ENCODE measurements around the gene MAF.

MAF gene

DNA sequence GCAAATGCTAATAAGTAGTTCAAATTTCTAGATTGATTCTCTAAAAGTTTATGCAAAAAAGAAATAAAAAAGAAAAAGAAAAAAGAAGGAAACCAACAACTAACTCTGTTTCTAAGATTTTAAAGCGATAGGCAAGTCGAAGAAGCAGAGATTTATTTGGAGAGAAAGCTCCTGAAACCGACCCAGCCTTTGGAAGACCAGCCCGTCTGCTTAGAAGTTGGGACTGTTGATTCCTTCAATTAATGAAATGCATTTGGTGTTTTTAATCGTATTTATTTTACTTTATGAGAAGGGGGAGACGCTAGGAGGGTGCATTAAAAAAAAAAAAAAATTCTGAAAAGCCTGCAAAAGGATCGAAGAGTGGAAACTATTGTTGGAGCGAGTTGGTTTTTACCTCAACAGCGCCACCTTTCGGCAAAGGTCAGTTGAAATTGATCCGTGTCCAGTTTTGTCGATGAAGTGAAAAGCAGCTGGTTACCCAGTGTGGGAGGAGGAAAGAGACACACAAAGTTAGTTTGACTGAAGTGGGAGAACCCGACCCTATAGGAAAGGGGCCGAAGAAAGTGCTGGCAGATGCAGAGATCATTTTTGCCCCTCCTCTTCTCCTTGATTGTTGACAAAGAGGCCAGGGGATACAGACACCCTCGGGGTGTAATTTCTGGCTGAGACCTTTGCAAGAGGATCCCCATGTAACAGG, 1.5 kb upstream of the MAF start:
- TF ChIP-seq GATA3 (IDR thresholded peaks at IDR 0.05; ENCODE audit: low read depth, low read length) (no peak), GATA2 (IDR thresholded peaks at IDR 0.05; ENCODE audit: low read depth, low read length) (no peak)

DNA sequence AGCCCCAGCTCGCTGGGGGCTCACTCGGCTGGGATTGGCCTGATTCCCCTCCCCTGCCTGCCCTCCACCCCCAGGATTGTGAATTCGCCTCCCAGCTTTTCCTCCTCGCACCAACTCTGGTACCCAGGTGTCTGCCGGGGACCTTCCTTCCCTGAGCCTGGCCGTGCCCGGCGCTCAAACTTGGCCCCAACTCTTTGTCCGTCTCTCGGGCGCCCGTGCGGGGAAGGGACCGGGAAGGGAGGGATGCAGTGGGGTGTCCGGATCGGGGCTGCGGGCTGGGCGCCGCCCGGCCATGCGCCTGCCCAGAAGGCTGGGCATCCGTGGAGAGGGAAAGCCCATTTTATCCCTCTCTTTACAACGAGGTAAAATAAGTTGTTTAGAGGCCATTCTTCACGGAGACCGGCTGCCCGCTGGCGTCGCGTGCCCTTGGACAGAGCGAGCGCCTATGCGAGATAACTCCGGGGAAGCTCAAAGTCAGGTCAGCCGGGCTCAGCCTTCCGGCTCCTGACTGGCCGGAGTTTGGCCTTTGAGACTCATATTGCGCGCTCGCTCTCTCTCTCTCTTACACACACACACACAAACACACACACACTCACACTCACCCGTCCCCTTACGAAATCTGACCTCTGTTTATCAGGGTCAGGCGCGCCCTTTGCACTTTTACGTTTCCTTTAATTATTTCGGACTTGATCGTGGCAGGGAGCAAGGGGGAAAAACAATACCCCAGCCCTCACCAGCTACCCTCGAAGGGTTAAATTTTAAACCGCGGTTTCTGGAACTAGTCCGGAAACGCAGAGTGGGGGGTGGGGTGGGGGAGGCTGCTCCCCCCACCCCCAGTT, 774 bp upstream of the MAF start:
- no peak for TF ChIP-seq GATA3 (IDR thresholded peaks at IDR 0.05; ENCODE audit: low read depth, low read length)
- TF ChIP-seq GATA2 (IDR thresholded peaks at IDR 0.05; ENCODE audit: low read depth, low read length) = no peak

DNA sequence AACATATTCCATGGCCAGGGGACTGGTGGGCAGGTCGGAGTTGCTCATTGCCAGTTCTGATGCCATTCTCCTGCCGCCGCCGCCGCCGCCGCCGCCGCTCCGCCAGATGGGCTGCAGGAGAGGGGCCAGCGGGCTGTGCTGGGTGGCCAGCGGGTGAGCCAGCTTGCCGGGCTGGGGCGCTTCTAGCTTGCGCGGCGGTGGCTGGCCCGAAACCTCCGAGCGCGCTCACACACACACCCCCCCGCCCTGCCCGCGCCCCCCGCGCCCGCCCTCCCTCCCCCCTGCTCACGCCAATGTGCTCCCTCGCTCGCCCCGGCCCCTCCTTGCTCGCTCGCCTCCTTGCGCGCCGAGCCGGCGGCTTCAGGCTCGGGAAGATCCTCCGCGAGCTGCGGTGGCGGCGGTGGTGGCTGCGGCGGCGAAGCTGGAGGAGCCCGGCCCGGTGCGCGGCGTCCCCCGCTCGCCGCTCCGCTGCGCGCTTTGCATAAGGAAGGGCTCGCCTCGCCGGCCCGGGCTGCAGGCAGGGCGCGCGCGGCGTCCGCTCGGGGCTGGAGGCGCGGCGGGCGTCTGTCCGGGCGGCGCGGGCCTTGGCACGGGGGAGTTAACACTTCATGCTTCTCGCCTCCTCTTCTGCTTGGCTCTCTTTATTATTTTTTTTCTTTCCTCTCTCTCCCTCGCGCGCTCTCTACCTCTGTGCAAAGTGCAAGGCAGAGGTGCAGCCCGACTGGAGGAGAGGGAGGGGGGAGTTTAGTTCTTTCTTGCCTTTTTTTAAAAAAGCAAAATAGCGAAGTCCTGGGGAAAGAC, 500 bp downstream of the MAF start:
- TF ChIP-seq GATA3 (IDR thresholded peaks at IDR 0.05; ENCODE audit: low read depth, low read length) (no peak), GATA2 (IDR thresholded peaks at IDR 0.05; ENCODE audit: low read depth, low read length) (no peak)

GRCh38 chr16:79599256-79599836, 1.2 kb downstream of the MAF start:
- no peak for TF ChIP-seq GATA3 (IDR thresholded peaks at IDR 0.05; ENCODE audit: low read depth, low read length)
- TF ChIP-seq GATA2 (IDR thresholded peaks at IDR 0.05; ENCODE audit: low read depth, low read length) = no peak

DNA sequence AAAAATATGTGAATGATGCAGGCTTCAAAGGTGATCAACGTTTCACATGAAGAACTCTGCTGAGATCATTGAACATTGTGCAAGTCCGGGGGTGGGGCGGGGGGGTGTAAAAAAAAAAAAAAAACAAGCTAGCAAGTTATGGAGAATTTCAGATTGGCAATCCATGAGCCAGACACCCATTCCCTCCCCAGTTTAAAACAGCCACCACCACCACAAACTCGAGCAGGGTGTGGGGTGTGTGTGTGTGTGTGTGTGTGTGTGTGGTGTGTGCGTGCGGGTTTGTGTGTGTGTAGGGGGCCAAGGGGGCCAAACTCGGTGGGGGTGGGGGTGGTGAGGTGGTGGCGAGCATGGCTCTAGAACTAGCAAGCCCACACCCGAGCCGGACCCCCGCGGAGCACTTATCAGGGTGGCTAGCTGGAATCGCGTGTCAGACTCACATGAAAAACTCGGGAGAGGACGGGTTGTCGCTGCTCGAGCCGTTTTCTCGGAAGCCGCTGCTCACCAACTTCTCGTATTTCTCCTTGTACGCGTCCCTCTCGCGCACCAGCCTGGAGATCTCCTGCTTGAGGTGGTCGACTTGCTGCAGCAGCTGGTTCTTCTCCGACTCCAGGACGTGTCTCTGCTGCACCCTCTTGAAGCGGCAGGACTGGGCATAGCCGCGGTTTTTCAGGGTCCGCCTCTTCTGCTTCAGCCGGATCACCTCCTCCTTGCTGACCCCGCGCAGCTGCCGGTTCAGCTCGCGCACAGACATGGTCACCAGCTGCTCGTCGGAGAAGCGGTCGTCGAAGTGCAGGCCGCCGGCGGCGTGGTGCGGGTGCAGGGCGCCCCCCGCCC, 2.0 kb downstream of the MAF start:
- no peak for TF ChIP-seq GATA3 (IDR thresholded peaks at IDR 0.05; ENCODE audit: low read depth, low read length)
- TF ChIP-seq GATA2 (IDR thresholded peaks at IDR 0.05; ENCODE audit: low read depth, low read length) = no peak

DNA sequence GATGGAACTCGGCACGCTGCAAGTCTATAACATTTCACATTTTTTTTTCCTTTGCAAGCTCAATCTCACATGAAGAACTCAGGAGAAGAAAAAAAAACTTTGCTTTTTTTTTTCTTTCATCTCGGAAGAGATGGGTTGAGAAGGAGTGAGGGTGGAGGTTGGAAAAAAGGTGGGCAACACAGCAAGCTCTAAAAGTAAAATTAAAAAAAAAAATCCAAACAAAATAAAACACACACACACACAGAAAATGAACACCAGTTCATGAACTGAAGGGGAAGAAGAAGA, 2.5 kb downstream of the MAF start:
- TF ChIP-seq GATA2 (IDR thresholded peaks at IDR 0.05; ENCODE audit: low read depth, low read length) (no peak), GATA3 (IDR thresholded peaks at IDR 0.05; ENCODE audit: low read depth, low read length) (no peak)

DNA sequence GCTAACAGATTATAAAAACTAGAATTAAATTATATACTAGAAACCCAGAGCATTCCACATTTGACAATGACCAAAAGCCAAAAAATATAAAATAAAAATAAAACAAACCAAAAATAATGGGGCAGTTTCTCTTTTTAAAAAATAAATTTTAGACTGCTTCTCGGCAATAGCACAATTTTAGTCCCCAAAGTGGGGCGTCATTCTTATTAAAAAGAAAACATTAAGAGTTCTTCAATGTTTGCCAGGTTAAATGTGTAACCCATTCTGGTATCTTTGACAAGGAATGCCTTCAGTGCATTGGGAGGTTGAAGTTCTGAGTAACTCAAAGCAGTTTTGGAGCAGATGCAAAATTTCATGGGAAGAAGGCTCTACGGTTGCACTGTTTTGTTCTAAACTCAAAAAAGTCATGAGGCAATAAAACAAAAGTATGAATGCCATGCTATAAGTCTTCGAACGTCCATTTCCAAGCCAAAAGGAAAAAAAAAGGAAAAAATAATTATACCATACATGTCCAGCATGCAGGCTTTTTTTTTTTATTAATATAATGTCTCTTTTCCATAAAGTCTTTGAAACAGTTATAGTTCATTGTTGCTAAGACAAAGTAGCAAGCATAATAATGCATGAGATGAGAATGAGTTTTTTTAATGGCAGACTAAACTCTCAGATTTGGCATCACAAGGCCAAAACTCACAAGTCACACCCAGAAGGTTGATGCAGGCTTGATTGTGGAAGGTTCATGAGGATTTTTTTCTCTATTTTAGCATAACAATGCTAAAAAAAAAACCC, 3.1 kb downstream of the MAF start:
- TF ChIP-seq GATA3 (IDR thresholded peaks at IDR 0.05; ENCODE audit: low read depth, low read length) (no peak), GATA2 (IDR thresholded peaks at IDR 0.05; ENCODE audit: low read depth, low read length) (no peak)

- TF ChIP-seq GATA2 (IDR thresholded peaks at IDR 0.05; ENCODE audit: low read depth, low read length) = no peak
- TF ChIP-seq GATA3 (IDR thresholded peaks at IDR 0.05; ENCODE audit: low read depth, low read length) = no peak
Observed at GRCh38 chr16:79595931-79596450, 4.5 kb downstream of the MAF start.

DNA sequence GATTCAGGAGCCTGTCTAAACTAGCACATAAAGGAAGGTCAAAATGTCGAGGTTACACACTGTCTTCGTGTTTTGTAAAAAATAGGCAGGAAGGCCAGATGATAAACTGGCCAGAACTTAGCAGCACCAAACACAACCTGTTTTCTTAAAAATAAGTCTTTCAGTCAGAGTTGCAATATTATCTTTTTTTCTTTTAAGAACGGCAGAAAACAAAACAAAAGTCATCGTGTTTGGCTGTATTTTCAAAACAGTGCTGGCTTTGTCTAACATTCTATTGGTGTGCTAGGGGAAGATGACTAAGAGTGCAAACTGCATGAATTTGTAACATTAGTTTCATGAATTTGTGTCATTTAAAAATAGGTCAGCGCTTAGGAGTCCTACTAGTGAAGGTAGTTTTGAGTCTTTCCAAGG, 5.3 kb downstream of the MAF start:
- TF ChIP-seq GATA2 (IDR thresholded peaks at IDR 0.05; ENCODE audit: low read depth, low read length) (no peak), GATA3 (IDR thresholded peaks at IDR 0.05; ENCODE audit: low read depth, low read length) (no peak)

- no peak for TF ChIP-seq GATA2 (IDR thresholded peaks at IDR 0.05; ENCODE audit: low read depth, low read length)
- no peak for TF ChIP-seq GATA3 (IDR thresholded peaks at IDR 0.05; ENCODE audit: low read depth, low read length)
Observed at GRCh38 chr16:79593754-79594153, 6.8 kb downstream of the MAF start.

- no peak for TF ChIP-seq GATA2 (IDR thresholded peaks at IDR 0.05; ENCODE audit: low read depth, low read length)
- TF ChIP-seq GATA3 (IDR thresholded peaks at IDR 0.05; ENCODE audit: low read depth, low read length) = no peak
Observed at GRCh38 chr16:79593074-79593531, 7.4 kb downstream of the MAF start.

GRCh38 chr16:79592186-79592585, 8.4 kb downstream of the MAF start:
- no peak for TF ChIP-seq GATA2 (IDR thresholded peaks at IDR 0.05; ENCODE audit: low read depth, low read length)
- TF ChIP-seq GATA3 (IDR thresholded peaks at IDR 0.05; ENCODE audit: low read depth, low read length) = no peak
